ENCODE results near the gene CABP7. TPM values are rescaled to one million over a fixed set of nuclear protein-coding genes. Genes with fewer than 3 reads are reported as not detected.

CABP7 gene
- total RNA-seq, 2 donors from 2014 or later, result 0.14 TPM; not detected in 1

DNA sequence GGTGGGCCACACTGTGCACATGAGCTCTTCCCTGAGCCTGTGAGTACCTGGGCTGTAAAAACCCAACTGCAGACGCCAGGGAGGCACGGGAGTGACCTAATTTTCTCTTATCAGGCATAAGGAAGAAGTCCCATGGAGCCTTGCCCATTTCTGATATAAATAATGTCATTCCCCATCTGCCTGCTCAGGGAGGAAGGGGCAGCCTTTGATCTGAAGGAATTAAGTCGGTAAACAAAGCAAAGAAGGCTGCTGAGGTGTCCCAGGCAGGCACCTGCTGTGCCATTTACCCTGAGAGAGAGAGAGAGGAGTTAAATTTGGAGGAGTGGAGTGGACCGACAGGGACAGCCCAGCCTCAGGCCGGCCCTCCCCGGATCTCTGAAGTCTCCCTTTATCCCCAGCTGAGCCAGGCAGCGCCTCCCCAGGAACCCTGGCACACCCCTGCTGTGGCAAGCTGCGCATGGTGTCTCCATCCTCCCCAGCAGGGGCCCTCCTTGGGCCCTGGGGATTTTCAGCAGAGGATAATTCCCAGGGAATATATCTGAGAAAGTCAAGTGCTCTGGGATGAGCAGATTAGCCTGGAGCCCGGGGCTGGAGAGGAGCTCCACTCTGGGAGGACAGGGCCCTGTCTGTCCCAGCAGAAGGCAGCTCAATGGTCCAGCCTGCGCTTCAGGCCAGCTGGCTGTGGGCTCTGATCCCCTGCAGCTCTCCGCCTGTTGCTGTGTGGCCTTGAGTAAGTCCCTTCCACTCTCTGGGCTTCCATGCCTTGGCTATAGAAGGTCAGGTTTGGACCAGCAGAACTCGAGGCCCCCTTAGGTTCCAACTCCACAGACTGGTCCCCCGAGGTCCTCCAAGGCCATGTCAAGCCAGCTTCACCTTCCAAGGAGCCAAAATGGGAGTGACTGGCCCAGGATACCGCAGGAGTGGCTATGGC lies 17.5 kb upstream of the CABP7 start:
- no peak for ATAC-seq (ENCODE audit: insufficient number of reproducible peaks, low FRiP score, low read depth)
- peaks cover 0 to 14% of the 10 kb centered on the region in 2 donors for H3K4me1 ChIP-seq (ENCODE audit: control insufficient read depth in 1 of 2, low read depth in 2 of 2)

GRCh38 chr22:29702931-29703501 lies 16.8 kb upstream of the CABP7 start:
- no peaks in the 10 kb centered on the region for H3K27me3 ChIP-seq (replicated peaks; ENCODE audit: insufficient read depth)
- H3K9me3 ChIP-seq, result no peaks in the 10 kb centered on the region
- peaks cover 0 to 14% of the 10 kb centered on the region in 2 donors for H3K4me1 ChIP-seq (ENCODE audit: control insufficient read depth in 1 of 2, low read depth in 2 of 2)
- no peak for ATAC-seq (ENCODE audit: insufficient number of reproducible peaks, low FRiP score, low read depth)
- H3K27ac ChIP-seq, result no peak overlapping the region
- H3K36me3 ChIP-seq, result no peaks in the 10 kb centered on the region
- TF ChIP-seq, protein P1, sequence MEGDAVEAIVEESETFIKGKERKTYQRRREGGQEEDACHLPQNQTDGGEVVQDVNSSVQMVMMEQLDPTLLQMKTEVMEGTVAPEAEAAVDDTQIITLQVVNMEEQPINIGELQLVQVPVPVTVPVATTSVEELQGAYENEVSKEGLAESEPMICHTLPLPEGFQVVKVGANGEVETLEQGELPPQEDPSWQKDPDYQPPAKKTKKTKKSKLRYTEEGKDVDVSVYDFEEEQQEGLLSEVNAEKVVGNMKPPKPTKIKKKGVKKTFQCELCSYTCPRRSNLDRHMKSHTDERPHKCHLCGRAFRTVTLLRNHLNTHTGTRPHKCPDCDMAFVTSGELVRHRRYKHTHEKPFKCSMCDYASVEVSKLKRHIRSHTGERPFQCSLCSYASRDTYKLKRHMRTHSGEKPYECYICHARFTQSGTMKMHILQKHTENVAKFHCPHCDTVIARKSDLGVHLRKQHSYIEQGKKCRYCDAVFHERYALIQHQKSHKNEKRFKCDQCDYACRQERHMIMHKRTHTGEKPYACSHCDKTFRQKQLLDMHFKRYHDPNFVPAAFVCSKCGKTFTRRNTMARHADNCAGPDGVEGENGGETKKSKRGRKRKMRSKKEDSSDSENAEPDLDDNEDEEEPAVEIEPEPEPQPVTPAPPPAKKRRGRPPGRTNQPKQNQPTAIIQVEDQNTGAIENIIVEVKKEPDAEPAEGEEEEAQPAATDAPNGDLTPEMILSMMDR (IDR thresholded peaks at IDR 0.05), result no peak
- no peak for DNase-seq (ENCODE audit: low spot score)
- H3K4me3 ChIP-seq, result no peak overlapping the region

More for the DNA sequence above, 17.5 kb upstream of the CABP7 start:
- Histone ChIP-seq H3K4me3 (no peak overlapping the region), H3K9me3 (no peaks in the 10 kb centered on the region), H3K36me3 (no peaks in the 10 kb centered on the region), H3K27ac (no peak overlapping the region), H3K27me3 (replicated peaks; ENCODE audit: insufficient read depth) (no peaks in the 10 kb centered on the region)
- TF ChIP-seq, protein P1 (IDR thresholded peaks at IDR 0.05), result no peak
- no peak for DNase-seq (ENCODE audit: low spot score)

DNA sequence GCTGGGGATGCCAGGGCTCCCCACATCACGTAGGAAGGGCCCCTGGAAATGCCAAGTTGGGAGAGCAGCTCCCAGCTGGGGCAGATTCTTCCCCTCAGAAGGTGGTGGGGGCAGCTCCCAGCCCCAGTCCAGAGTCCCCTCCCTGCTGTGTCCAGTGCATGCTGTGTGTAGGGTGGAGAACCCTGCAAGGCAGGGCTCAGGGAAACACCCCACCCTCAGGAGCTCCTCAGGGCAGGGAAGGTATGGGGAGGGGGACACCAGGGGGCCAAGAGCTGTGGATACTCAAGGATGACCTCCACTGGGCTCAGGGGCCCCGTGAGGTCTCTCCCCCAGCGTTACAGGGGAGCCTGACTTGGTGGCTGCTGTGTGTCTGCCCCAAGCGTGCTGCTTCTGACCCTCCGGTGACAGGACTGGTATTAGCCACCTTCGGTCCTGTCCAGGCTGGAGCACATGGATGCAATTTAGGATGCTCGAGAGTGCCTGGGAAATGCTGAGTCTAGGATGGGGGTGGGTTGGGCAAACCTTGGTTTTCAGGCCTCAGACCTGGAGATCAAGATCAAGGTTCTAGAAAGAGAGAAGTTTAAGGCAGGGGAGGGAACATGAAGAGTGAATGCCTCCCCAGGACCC lies 16.1 kb upstream of the CABP7 start:
- ATAC-seq (ENCODE audit: insufficient number of reproducible peaks, low FRiP score, low read depth), result no peak
- no peaks in the 10 kb centered on the region for H3K36me3 ChIP-seq
- H3K27ac ChIP-seq, result no peak overlapping the region
- H3K4me3 ChIP-seq, result no peak overlapping the region
- DNase-seq (ENCODE audit: low spot score), result no peak
- H3K4me1 ChIP-seq (ENCODE audit: control insufficient read depth in 1 of 2, low read depth in 2 of 2), result peaks cover 0 to 14% of the 10 kb centered on the region in 2 donors
- no peaks in the 10 kb centered on the region for H3K9me3 ChIP-seq
- TF ChIP-seq, protein P1 (IDR thresholded peaks at IDR 0.05), result no peak
- H3K27me3 ChIP-seq (replicated peaks; ENCODE audit: insufficient read depth), result no peaks in the 10 kb centered on the region

GRCh38 chr22:29704528-29705285 lies 15.1 kb upstream of the CABP7 start:
- ATAC-seq (ENCODE audit: insufficient number of reproducible peaks, low FRiP score, low read depth) (no peak), DNase-seq (ENCODE audit: low spot score) (no peak)
- no peaks in the 10 kb centered on the region for H3K9me3 ChIP-seq
- H3K4me3 ChIP-seq, result no peak overlapping the region
- no peaks in the 10 kb centered on the region for H3K27me3 ChIP-seq (replicated peaks; ENCODE audit: insufficient read depth)
- H3K36me3 ChIP-seq, result no peaks in the 10 kb centered on the region
- TF ChIP-seq, protein P1 (IDR thresholded peaks at IDR 0.05), result no peak
- H3K4me1 ChIP-seq (ENCODE audit: control insufficient read depth in 1 of 2, low read depth in 2 of 2), result peaks cover 0 to 14% of the 10 kb centered on the region in 2 donors
- H3K27ac ChIP-seq, result no peak overlapping the region

Measured in thoracic aorta (tissue), 2 donors.